PFSK-1 (cell line): ENCODE results near the gene PIGL.

ENCODE experiments used
- FOXP2 ChIP-seq: optimal IDR thresholded peaks from 2 replicates; pipeline ENCODE3; 2011; ENCODE audit warnings: borderline replicate concordance, control low read depth, inconsistent platforms; ENCODE audit not compliant: insufficient read depth; ENCODE audit errors: extremely low read length, extremely low read depth
- POLR2AphosphoS5 ChIP-seq: IDR thresholded peaks from 2 replicates; pipeline ENCODE4 v1.6.1; 2012; ENCODE audit warnings: low read depth, mild to moderate bottlenecking, control low read depth, low read length, moderate library complexity
- SIN3A ChIP-seq: IDR thresholded peaks from 2 replicates; pipeline ENCODE4 v1.6.1; 2012; ENCODE audit warnings: mild to moderate bottlenecking, low read length, moderate library complexity, borderline replicate concordance; ENCODE audit not compliant: insufficient read depth
- TAF1 ChIP-seq: IDR thresholded peaks from 2 replicates; pipeline ENCODE4 v1.6.1; 2012; ENCODE audit warnings: low read length, control low read depth, borderline replicate concordance; ENCODE audit not compliant: insufficient read depth
- TF ChIP-seq, protein P1 (sequence below), 2 experiments: IDR thresholded peaks; 2 replicates each; pipeline versions ENCODE4 v1.6.1 to v1.8.0; 2011 to 2012; ENCODE audit warnings: low read depth in 2 of 2, low read length in 2 of 2, control low read depth in 1 of 2, inconsistent platforms in 1 of 2, mild to moderate bottlenecking in 1 of 2, moderate library complexity in 1 of 2; ENCODE audit not compliant: insufficient read depth in 1 of 2

PIGL gene

DNA sequence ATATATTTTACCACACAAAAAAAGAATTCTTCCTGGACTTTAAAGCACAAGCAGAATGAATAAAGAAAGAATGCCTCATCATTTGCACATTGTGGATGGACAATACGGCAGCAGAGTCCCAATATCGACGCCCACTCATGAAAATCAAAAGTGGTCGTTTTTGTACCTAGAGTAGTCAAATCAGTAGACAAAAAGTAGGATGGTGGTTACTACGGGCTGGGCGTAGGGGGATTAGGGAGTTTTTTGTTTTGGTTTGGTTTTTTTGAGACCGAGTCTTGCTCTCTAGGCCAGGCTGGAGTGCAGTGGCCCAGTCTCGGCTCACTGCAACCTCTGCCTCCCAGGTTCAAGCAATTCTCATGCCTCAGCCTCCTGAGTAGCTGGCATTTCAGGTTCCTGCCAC is 144.9 kb downstream of the PIGL start:
- TF ChIP-seq SIN3A: no peak
- TF ChIP-seq POLR2AphosphoS5: no peak

DNA sequence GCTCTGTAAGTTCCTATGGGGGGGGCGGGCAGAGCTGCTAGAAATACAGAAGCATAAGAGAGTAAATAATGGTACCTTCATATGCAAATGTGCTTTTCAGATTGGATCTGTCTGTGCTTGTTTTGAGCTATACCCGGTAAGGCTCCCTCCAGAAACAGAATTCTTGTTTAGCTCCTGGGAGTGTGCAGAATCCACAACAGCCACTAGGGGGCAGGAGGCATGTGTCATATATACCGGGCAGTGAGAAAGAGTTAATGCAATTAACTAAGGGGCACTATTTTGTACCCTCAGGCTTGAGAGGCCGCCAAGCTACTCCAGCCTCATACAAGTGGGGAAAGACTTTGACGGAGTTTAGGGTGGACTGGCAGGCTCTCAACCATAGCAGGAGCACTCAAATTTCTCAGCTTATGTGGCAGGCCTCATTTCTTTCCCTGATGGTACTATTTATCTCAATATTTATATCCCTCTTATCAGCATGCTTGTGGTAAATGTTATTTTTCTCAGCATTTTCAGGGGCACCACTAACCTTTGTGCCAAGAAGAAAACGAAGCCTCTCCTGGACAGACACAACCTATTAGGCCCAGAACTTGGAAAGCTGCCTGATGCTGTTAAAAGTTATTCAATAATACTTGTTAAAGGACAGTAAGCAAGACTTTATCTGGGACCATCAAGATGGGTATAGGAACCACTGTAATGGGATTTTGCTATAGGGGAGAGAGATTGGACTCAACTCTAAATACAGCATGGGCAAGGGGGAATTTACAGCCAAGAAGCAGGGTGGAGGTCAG is 146.9 kb downstream of the PIGL start:
- TF ChIP-seq TAF1: peak; percentile 11; the same call in 1 of the 2 replicates
- TF ChIP-seq FOXP2: no peak

DNA sequence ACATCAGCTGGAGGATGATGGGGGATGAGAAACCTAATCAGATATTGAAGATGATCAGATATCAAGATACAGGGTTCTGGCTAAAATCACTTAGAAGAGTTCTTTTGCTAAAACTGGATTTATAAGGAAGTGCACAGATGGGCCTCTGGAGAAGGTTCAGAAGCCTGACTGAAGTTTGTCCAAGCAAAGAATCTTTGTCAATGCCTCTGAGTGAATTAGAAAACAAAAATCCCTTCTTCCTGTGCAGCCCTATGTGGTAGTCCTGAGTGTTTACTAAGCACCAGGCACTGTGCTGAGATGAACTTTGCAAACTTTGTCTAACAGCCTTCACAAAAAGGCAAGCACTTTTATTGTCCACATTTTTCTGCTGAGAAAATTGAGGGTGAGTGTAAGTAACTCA is 147.6 kb downstream of the PIGL start:
- TF ChIP-seq TAF1 (no peak), SIN3A (no peak), FOXP2 (no peak), POLR2AphosphoS5 (no peak)
- TF ChIP-seq, protein P1, sequence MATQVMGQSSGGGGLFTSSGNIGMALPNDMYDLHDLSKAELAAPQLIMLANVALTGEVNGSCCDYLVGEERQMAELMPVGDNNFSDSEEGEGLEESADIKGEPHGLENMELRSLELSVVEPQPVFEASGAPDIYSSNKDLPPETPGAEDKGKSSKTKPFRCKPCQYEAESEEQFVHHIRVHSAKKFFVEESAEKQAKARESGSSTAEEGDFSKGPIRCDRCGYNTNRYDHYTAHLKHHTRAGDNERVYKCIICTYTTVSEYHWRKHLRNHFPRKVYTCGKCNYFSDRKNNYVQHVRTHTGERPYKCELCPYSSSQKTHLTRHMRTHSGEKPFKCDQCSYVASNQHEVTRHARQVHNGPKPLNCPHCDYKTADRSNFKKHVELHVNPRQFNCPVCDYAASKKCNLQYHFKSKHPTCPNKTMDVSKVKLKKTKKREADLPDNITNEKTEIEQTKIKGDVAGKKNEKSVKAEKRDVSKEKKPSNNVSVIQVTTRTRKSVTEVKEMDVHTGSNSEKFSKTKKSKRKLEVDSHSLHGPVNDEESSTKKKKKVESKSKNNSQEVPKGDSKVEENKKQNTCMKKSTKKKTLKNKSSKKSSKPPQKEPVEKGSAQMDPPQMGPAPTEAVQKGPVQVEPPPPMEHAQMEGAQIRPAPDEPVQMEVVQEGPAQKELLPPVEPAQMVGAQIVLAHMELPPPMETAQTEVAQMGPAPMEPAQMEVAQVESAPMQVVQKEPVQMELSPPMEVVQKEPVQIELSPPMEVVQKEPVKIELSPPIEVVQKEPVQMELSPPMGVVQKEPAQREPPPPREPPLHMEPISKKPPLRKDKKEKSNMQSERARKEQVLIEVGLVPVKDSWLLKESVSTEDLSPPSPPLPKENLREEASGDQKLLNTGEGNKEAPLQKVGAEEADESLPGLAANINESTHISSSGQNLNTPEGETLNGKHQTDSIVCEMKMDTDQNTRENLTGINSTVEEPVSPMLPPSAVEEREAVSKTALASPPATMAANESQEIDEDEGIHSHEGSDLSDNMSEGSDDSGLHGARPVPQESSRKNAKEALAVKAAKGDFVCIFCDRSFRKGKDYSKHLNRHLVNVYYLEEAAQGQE (IDR thresholded peaks at IDR 0.05; ENCODE audit: insufficient read depth in 1 of 2, low read depth in 2 of 2, low read length in 2 of 2): no peak

DNA sequence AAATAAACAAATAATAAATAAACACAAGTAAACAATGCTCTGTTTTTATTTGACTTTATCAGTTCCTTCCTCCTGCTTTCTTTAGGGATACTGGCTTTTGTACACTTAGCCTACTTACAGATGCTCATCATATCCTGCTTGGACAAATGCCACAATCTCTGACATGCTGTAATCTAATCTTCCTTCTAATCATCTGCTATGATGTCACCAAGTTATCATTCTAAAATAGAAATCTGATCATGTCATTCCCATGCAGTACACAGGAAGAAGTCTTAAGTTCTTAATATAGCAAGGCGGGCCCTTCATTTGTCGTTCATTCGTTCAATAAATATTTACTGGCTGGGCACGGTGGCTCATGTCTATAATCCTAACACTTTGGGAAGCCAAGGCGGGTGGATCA is 154.7 kb downstream of the PIGL start:
- TF ChIP-seq, protein P1 (IDR thresholded peaks at IDR 0.05; ENCODE audit: insufficient read depth in 1 of 2, low read depth in 2 of 2, low read length in 2 of 2): no peak
- no peak for TF ChIP-seq TAF1
- TF ChIP-seq FOXP2: no peak
- no peak for TF ChIP-seq POLR2AphosphoS5
- TF ChIP-seq SIN3A: no peak

DNA sequence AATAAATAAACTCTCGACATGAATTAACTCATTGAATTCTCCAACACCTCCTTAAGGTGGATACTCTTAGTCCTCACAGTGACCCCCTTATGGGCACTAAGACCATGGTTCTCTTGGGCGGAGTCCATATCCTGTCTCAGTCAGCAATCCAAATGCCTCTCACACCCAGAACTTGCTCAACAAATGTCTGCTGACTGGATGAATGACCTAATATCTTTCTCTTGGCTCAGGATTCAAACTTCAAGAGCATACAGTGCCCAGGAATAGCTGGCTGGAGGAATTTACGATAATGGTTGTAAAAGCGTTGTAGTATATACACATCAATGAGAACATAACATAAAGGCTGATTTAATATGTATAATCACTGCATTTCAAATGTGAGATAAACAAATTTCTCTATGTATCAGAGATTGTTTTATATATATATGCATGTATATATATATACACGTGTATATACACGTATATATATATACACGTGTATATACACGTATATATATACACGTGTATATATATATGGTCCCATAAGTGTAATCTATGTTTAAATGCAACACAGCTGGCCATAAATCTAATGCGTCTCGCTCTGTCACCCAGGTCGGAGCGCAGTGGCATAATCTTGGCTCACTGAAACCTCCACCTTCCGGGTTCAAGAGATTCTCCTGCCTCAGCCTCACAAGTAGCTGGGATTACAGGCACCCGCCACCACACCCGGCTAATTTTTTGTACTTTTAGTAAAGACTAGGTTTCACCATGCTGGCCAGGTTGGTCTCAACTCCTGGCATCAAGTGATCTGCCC is 157.3 kb downstream of the PIGL start:
- TF ChIP-seq FOXP2 (no peak), POLR2AphosphoS5 (no peak), SIN3A (no peak), TAF1 (no peak)
- TF ChIP-seq, protein P1 (IDR thresholded peaks at IDR 0.05; ENCODE audit: insufficient read depth in 1 of 2, low read depth in 2 of 2, low read length in 2 of 2): no peak
